ENCODE results near the gene CRAT. TPM values are rescaled to one million over a fixed set of nuclear protein-coding genes. Genes with fewer than 3 reads are reported as not detected.

The CRAT gene
- total and polyA plus RNA-seq, 2 experiments from 2014 or later: 40.4 to 64.6 TPM

DNA sequence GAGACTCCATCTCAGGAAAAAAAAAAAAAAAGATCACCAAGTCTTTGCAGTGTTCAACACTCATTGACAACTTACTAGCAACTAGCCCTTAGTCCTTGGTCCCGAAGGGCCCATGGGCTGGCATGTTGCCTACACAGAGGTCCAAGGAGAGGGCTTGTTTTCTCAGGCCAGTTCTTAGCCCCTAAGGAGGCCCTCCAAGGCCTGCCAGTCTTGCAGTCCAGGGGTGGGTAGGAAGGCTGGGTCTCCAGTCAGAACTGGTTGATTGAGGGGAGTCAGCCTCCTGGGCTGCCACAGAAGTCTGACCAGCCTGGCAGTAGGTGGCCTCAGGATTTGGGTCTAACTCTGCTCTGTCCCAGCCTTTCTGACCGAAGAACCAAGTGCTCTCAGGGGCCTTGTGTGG lies 34.7 kb upstream of the CRAT start:
- Histone ChIP-seq H3K27ac (peak overlapping the region; percentile 95), H4K20me1 (ENCODE audit: insufficient read depth, poor library complexity, severe bottlenecking) (no peaks in the 10 kb centered on the region), H3K79me2 (peaks cover 43% of the 10 kb centered on the region), H3K9me3 (ENCODE audit: low read depth) (no peaks in the 10 kb centered on the region), H3K4me2 (peak overlapping the region; percentile 45), H2AFZ (no peak overlapping the region), H3K4me1 (ENCODE audit: insufficient read depth) (peaks cover 63% of the 10 kb centered on the region), H3K27me3 (no peaks in the 10 kb centered on the region), H3K9me2 (replicated peaks; ENCODE audit: insufficient read depth) (no peaks in the 10 kb centered on the region), H3K36me3 (replicated peaks; ENCODE audit: insufficient read depth, low read depth) (no peaks in the 10 kb centered on the region), H3K4me3 (no peak overlapping the region)
- no peak for TF ChIP-seq EZH2phosphoT487 (IDR thresholded peaks at IDR 0.05; ENCODE audit: low read depth, severe bottlenecking, unreplicated experiment)
- TF ChIP-seq, protein P1, sequence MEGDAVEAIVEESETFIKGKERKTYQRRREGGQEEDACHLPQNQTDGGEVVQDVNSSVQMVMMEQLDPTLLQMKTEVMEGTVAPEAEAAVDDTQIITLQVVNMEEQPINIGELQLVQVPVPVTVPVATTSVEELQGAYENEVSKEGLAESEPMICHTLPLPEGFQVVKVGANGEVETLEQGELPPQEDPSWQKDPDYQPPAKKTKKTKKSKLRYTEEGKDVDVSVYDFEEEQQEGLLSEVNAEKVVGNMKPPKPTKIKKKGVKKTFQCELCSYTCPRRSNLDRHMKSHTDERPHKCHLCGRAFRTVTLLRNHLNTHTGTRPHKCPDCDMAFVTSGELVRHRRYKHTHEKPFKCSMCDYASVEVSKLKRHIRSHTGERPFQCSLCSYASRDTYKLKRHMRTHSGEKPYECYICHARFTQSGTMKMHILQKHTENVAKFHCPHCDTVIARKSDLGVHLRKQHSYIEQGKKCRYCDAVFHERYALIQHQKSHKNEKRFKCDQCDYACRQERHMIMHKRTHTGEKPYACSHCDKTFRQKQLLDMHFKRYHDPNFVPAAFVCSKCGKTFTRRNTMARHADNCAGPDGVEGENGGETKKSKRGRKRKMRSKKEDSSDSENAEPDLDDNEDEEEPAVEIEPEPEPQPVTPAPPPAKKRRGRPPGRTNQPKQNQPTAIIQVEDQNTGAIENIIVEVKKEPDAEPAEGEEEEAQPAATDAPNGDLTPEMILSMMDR (IDR thresholded peaks at IDR 0.05; ENCODE audit: poor library complexity): no peak
- no peak for TF ChIP-seq EZH2 (IDR thresholded peaks at IDR 0.05; ENCODE audit: borderline replicate concordance)
- 70% methylated on average over 2 of the region's 2 CpGs for WGBS (ENCODE audit: low lambda C conversion rate, missing lambda C conversion rate)
- no peak for DNase-seq (ENCODE audit: low spot score)

DNA sequence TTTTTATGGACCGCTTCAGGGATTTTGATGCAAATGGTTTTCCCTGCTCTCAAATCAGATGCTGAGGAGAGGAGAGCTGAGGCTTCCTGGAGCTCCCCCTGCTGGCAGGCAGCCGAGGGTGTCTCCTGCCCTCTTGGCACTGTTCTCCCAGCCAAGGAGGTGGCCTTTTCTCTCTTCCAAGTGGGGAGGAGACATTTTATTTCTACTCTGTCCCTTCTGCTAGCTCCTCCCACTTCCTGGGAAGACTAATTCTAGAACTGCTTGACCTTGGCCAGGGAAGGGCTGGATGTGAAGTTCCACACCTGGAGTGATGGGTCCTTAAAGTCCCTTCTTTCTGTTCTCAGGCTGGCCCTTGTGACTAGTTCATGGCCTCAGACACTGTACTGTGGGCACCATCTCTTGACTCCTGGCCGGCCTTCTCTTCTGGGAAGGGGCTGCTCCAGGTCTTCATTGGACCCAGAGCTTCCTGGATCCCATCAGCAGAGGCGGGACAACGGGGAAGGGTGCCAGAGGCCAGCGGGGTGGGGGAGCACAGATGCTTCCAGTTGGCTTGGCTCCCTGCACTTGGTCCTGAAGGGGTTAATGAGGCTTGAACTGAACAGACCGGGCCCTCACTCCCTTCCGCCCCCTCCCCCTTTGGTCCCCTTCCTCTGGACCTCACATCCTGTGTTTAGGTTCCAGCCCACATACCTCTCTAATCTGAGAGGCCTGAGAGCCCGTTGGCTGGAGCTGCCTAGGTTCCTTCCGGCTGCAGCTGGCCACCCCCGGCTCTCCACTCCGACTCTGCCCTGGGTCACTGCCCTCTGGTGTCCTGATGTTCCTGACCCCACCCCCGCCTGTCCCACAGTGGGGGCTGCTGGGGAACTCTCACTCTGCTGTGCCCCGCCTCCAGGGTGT lies 32.7 kb upstream of the CRAT start:
- peak overlapping the region; percentile 100 for H3K27ac ChIP-seq
- H3K4me3 ChIP-seq: no peak overlapping the region
- WGBS (ENCODE audit: low lambda C conversion rate, missing lambda C conversion rate): 39% methylated on average over 11 of the region's 14 CpGs
- H3K4me2 ChIP-seq: peak overlapping the region; percentile 9
- H3K9me2 ChIP-seq (replicated peaks; ENCODE audit: insufficient read depth): no peaks in the 10 kb centered on the region
- no peaks in the 10 kb centered on the region for H3K36me3 ChIP-seq (replicated peaks; ENCODE audit: insufficient read depth, low read depth)
- peak; percentile 89 for DNase-seq (ENCODE audit: low spot score)
- TF ChIP-seq, protein P1 (IDR thresholded peaks at IDR 0.05; ENCODE audit: poor library complexity): peak; percentile 87
- TF ChIP-seq EZH2 (IDR thresholded peaks at IDR 0.05; ENCODE audit: borderline replicate concordance): no peak
- H4K20me1 ChIP-seq (ENCODE audit: insufficient read depth, poor library complexity, severe bottlenecking): no peaks in the 10 kb centered on the region
- H3K9me3 ChIP-seq (ENCODE audit: low read depth): no peaks in the 10 kb centered on the region
- H2AFZ ChIP-seq: no peak overlapping the region
- peaks cover 75% of the 10 kb centered on the region for H3K4me1 ChIP-seq (ENCODE audit: insufficient read depth)
- H3K27me3 ChIP-seq: no peaks in the 10 kb centered on the region
- H3K79me2 ChIP-seq: peaks cover 43% of the 10 kb centered on the region

DNA sequence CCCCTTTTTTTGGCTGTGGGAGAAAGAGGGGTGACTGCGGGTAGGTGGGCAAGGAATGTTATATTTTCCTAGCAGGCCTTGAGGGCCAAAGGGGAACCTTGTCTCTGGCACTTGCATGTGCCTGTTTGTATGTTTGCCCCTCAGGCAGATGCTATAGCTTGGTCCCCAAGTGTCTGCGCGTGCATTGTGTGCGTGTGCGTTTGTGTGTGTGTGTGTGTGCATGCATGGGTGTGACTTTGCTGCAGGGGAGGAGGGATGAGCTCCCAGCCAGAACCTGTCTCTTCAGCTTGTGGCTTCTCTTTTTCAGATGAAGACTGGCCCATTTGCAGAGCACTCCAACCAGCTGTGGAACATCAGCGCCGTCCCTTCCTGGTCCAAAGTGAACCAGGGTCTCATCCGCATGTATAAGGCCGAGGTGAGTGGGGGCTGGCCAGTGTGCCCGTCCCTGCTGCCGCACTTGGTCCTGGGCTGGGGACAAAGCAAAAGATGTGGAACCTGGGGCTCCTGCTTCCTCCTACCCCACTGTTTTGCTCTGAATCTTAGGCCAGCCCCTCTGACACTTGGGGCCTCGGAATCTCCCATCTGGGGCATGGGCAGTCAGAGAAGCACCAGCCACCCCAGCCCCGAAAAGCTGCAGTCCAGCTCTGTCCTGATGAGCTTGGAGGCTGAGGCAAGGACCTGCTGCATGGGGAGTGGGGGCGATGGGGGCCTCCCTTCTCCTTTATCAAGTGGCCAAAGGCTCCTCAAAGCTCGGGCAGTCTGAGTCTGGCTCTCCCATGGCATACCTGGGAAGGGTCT lies 31.7 kb upstream of the CRAT start:
- H3K4me2 ChIP-seq: peak overlapping the region; percentile 82
- H3K9me3 ChIP-seq (ENCODE audit: low read depth): no peaks in the 10 kb centered on the region
- TF ChIP-seq EZH2 (IDR thresholded peaks at IDR 0.05; ENCODE audit: borderline replicate concordance): no peak
- no peak for TF ChIP-seq EZH2phosphoT487 (IDR thresholded peaks at IDR 0.05; ENCODE audit: low read depth, severe bottlenecking, unreplicated experiment)
- DNase-seq (ENCODE audit: low spot score): no peak
- no peak overlapping the region for H2AFZ ChIP-seq
- H3K36me3 ChIP-seq (replicated peaks; ENCODE audit: insufficient read depth, low read depth): no peaks in the 10 kb centered on the region
- H3K4me1 ChIP-seq (ENCODE audit: insufficient read depth): peaks cover 74% of the 10 kb centered on the region
- H3K4me3 ChIP-seq: no peak overlapping the region
- peak overlapping the region; percentile 100 for H3K27ac ChIP-seq
- peaks cover 43% of the 10 kb centered on the region for H3K79me2 ChIP-seq
- 82% methylated on average over 15 of the region's 15 CpGs for WGBS (ENCODE audit: low lambda C conversion rate, missing lambda C conversion rate)
- H3K9me2 ChIP-seq (replicated peaks; ENCODE audit: insufficient read depth): no peaks in the 10 kb centered on the region
- H4K20me1 ChIP-seq (ENCODE audit: insufficient read depth, poor library complexity, severe bottlenecking): no peaks in the 10 kb centered on the region
- H3K27me3 ChIP-seq: no peaks in the 10 kb centered on the region

All from hepatocyte (in vitro differentiated cells).